Pons (tissue), 1 donor: ENCODE data around the gene SERPINF2.
"Not testable (repeated sequence)": the region's sequence is repeated elsewhere in the genome, so short reads cannot be mapped to it uniquely, and the experiment has no call there.

Experiments used
- DNase-seq: peaks from one replicate; pipeline ENCODE4 v3.0.0-alpha.2; 2016; ENCODE audit warnings: low spot score

Gene SERPINF2

GRCh38 chr17:1716076-1716911, 26.4 kb upstream of the SERPINF2 start:
- peak; percentile 100 for DNase-seq

- DNase-seq: peak; percentile 98
Observed at GRCh38 chr17:1716912-1717695, 25.6 kb upstream of the SERPINF2 start.

GRCh38 chr17:1718362-1719165, 24.1 kb upstream of the SERPINF2 start:
- DNase-seq: no peak

GRCh38 chr17:1720856-1721386, 21.8 kb upstream of the SERPINF2 start:
- DNase-seq: peak; percentile 61

- not testable (repeated sequence) for DNase-seq
Observed at GRCh38 chr17:1722022-1722421, 20.6 kb upstream of the SERPINF2 start.

GRCh38 chr17:1724351-1724868, 18.3 kb upstream of the SERPINF2 start, which contains the start of gene WDR81:
Gene WDR81, plus strand, starts transcription at chr17:1724704. Its CDS starts 256 bp downstream, at chr17:1724960.
- peak; percentile 66 for DNase-seq

GRCh38 chr17:1724869-1725641, 17.6 kb upstream of the SERPINF2 start:
- no peak for DNase-seq

GRCh38 chr17:1725642-1726511, 16.8 kb upstream of the SERPINF2 start:
- DNase-seq: no peak

- DNase-seq: no peak
Observed at GRCh38 chr17:1726626-1727257, 15.9 kb upstream of the SERPINF2 start.

- DNase-seq: no peak
Observed at GRCh38 chr17:1727258-1727789, 15.3 kb upstream of the SERPINF2 start.

- no peak for DNase-seq
Observed at GRCh38 chr17:1727876-1728630, 14.6 kb upstream of the SERPINF2 start.

GRCh38 chr17:1729966-1730325, 12.7 kb upstream of the SERPINF2 start:
- no peak for DNase-seq

GRCh38 chr17:1730326-1731193, 12.1 kb upstream of the SERPINF2 start:
- DNase-seq: no peak

- no peak for DNase-seq
Observed at GRCh38 chr17:1731194-1731506, 11.5 kb upstream of the SERPINF2 start.

- DNase-seq: no peak
Observed at GRCh38 chr17:1732241-1732832, 10.3 kb upstream of the SERPINF2 start.

GRCh38 chr17:1732833-1733321, 9.8 kb upstream of the SERPINF2 start:
- DNase-seq: no peak

GRCh38 chr17:1733759-1734158, 8.9 kb upstream of the SERPINF2 start:
- no peak for DNase-seq
